HEK293 (cell line): ENCODE results near the gene SPEM2.

Experiments used
- EGR2 ChIP-seq: fragments of 450-650 bp; formaldehyde crosslinking; IDR thresholded peaks from 2 replicates; pipeline ENCODE4 v1.5.1; 2016; ENCODE audit warnings: low read depth, missing biosample characterization, missing genetic modification characterization
- HOXC10 ChIP-seq: sonication (generic); formaldehyde crosslinking; IDR thresholded peaks from 2 replicates; pipeline ENCODE4 v1.8.1; 2023; ENCODE audit warnings: mild to moderate bottlenecking, missing genetic modification reagents
- KLF1 ChIP-seq: fragments of 450-650 bp; formaldehyde crosslinking; IDR thresholded peaks from 2 replicates; pipeline ENCODE4 v1.5.1; 2016; ENCODE audit warnings: missing biosample characterization, missing genetic modification characterization
- KLF7 ChIP-seq: fragments of 450-650 bp; formaldehyde crosslinking; IDR thresholded peaks from 2 replicates; pipeline ENCODE4 v1.5.1; 2016; ENCODE audit warnings: missing biosample characterization, missing genetic modification characterization, borderline replicate concordance
- KLF8 ChIP-seq: fragments of 450-650 bp; formaldehyde crosslinking; IDR thresholded peaks from 2 replicates; pipeline ENCODE4 v1.5.1; 2016; ENCODE audit warnings: missing biosample characterization, missing genetic modification characterization
- MZF1 ChIP-seq: fragments of 450-650 bp; formaldehyde crosslinking; IDR thresholded peaks from 2 replicates; pipeline ENCODE4 v1.5.1; 2017; ENCODE audit warnings: missing biosample characterization, missing genetic modification characterization, borderline replicate concordance
- OSR2 ChIP-seq: fragments of 450-650 bp; formaldehyde crosslinking; IDR thresholded peaks from 2 replicates; pipeline ENCODE4 v1.5.1; 2016; ENCODE audit warnings: missing biosample characterization, missing genetic modification characterization
- PRDM1 ChIP-seq: fragments of 450-650 bp; formaldehyde crosslinking; IDR thresholded peaks from 2 replicates; pipeline ENCODE4; 2016; ENCODE audit warnings: missing biosample characterization, missing genetic modification characterization
- PRDM10 ChIP-seq: fragments of 450-650 bp; formaldehyde crosslinking; IDR thresholded peaks from 2 replicates; pipeline ENCODE4 v1.5.1; 2016; ENCODE audit warnings: missing biosample characterization, missing genetic modification characterization
- PRDM4 ChIP-seq: fragments of 450-650 bp; formaldehyde crosslinking; IDR thresholded peaks from 2 replicates; pipeline ENCODE4 v1.5.1; 2017; ENCODE audit warnings: missing biosample characterization, missing genetic modification characterization
- RBAK ChIP-seq: fragments of 450-650 bp; formaldehyde crosslinking; IDR thresholded peaks from 2 replicates; pipeline ENCODE4 v1.5.1; 2016; ENCODE audit warnings: missing biosample characterization, missing genetic modification characterization
- REPIN1 ChIP-seq: fragments of 450-650 bp; formaldehyde crosslinking; IDR thresholded peaks from 2 replicates; pipeline ENCODE4 v1.5.1; 2017; ENCODE audit warnings: missing biosample characterization, missing genetic modification characterization, low read depth
- SALL2 ChIP-seq: fragments of 450-650 bp; formaldehyde crosslinking; IDR thresholded peaks from 2 replicates; pipeline ENCODE4 v1.5.0; 2017; ENCODE audit warnings: missing biosample characterization, mild to moderate bottlenecking, missing genetic modification characterization, borderline replicate concordance
- SCRT2 ChIP-seq: fragments of 450-650 bp; formaldehyde crosslinking; IDR thresholded peaks from 2 replicates; pipeline ENCODE4 v1.5.1; 2016; ENCODE audit warnings: missing biosample characterization, missing genetic modification characterization
- YY1 ChIP-seq: fragments of 450-650 bp; formaldehyde crosslinking; IDR thresholded peaks from 2 replicates; pipeline ENCODE4 v1.5.1; 2018; ENCODE audit warnings: missing biosample characterization, missing genetic modification characterization
- ZFP69B ChIP-seq: fragments of 450-650 bp; formaldehyde crosslinking; IDR thresholded peaks from 2 replicates; pipeline ENCODE4 v1.5.1; 2016; ENCODE audit warnings: missing biosample characterization, missing genetic modification characterization
- ZNF112 ChIP-seq: fragments of 450-650 bp; formaldehyde crosslinking; IDR thresholded peaks from 2 replicates; pipeline ENCODE4 v1.5.0; 2017; ENCODE audit warnings: missing biosample characterization, missing genetic modification characterization
- ZNF2 ChIP-seq: fragments of 450-650 bp; formaldehyde crosslinking; IDR thresholded peaks from 2 replicates; pipeline ENCODE4 v1.5.1; 2016; ENCODE audit warnings: missing biosample characterization, missing genetic modification characterization
- ZNF423 ChIP-seq: fragments of 450-650 bp; formaldehyde crosslinking; IDR thresholded peaks from 2 replicates; pipeline ENCODE4 v1.5.1; 2016; ENCODE audit warnings: missing biosample characterization, missing genetic modification characterization
- ZNF501 ChIP-seq: fragments of 450-650 bp; formaldehyde crosslinking; IDR thresholded peaks from 2 replicates; pipeline ENCODE4 v1.5.1; 2016; ENCODE audit warnings: missing biosample characterization, missing genetic modification characterization
- ZNF510 ChIP-seq: fragments of 450-650 bp; formaldehyde crosslinking; IDR thresholded peaks from 2 replicates; pipeline ENCODE4 v1.5.1; 2018; ENCODE audit warnings: mild to moderate bottlenecking, missing genetic modification characterization, missing biosample characterization; ENCODE audit not compliant: insufficient replicate concordance
- ZNF514 ChIP-seq: fragments of 450-650 bp; formaldehyde crosslinking; IDR thresholded peaks from 2 replicates; pipeline ENCODE4 v1.5.1; 2016; ENCODE audit warnings: missing biosample characterization, missing genetic modification characterization
- ZNF521 ChIP-seq: fragments of 450-650 bp; formaldehyde crosslinking; IDR thresholded peaks from 2 replicates; pipeline ENCODE4 v1.5.1; 2017; ENCODE audit warnings: missing biosample characterization, mild to moderate bottlenecking, missing genetic modification characterization
- ZNF558 ChIP-seq: fragments of 450-650 bp; formaldehyde crosslinking; IDR thresholded peaks from 2 replicates; pipeline ENCODE4 v1.5.1; 2016; ENCODE audit warnings: missing biosample characterization, missing genetic modification characterization
- ZNF626 ChIP-seq: fragments of 450-650 bp; sonication (Bioruptor Pico); formaldehyde crosslinking; IDR thresholded peaks from 2 replicates; pipeline ENCODE4 v1.5.1; 2018; ENCODE audit warnings: missing biosample characterization, missing genetic modification characterization, inconsistent platforms
- ZNF670 ChIP-seq: fragments of 450-650 bp; formaldehyde crosslinking; IDR thresholded peaks from 2 replicates; pipeline ENCODE4 v1.5.1; 2016; ENCODE audit warnings: missing biosample characterization, missing genetic modification characterization, low read depth
- ZNF707 ChIP-seq: fragments of 450-650 bp; formaldehyde crosslinking; IDR thresholded peaks from 2 replicates; pipeline ENCODE4 v1.5.1; 2016; ENCODE audit warnings: missing biosample characterization, missing genetic modification characterization
- ZNF830 ChIP-seq: fragments of 450-650 bp; IDR thresholded peaks from 2 replicates; pipeline ENCODE4 v1.5.0; 2018; ENCODE audit warnings: missing biosample characterization, missing genetic modification characterization, low read depth, mild to moderate bottlenecking, moderate library complexity
- ZNF837 ChIP-seq: fragments of 450-650 bp; formaldehyde crosslinking; IDR thresholded peaks from 2 replicates; pipeline ENCODE4 v1.5.1; 2016; ENCODE audit warnings: missing biosample characterization, missing genetic modification characterization
- ZXDB ChIP-seq: fragments of 450-650 bp; formaldehyde crosslinking; IDR thresholded peaks from 2 replicates; pipeline ENCODE4 v1.5.1; 2016; ENCODE audit warnings: missing biosample characterization, missing genetic modification characterization
- TF ChIP-seq, protein P1 (sequence below): fragments of 450-650 bp; formaldehyde crosslinking; IDR thresholded peaks from 2 replicates; pipeline ENCODE4 v1.5.1; 2017; ENCODE audit warnings: missing biosample characterization, missing genetic modification characterization
- TF ChIP-seq, protein P2 (sequence below): fragments of 450-650 bp; formaldehyde crosslinking; IDR thresholded peaks from 2 replicates; pipeline ENCODE4 v1.5.1; 2016; ENCODE audit warnings: missing biosample characterization, missing genetic modification characterization

Gene SPEM2

GRCh38 chr17:7435676-7436555 lies 10.5 kb downstream of the SPEM2 start (continued):
- TF ChIP-seq PRDM10 (tag by site-specific recombination) = peak; percentile 91
- no peak for TF ChIP-seq PRDM1
- TF ChIP-seq ZNF112 (tag by site-specific recombination) = no peak
- TF ChIP-seq ZNF2 (tag by site-specific recombination) = no peak
- TF ChIP-seq EGR2 (tag by site-specific recombination) = no peak
- TF ChIP-seq YY1 (tag by site-specific recombination) = no peak
- TF ChIP-seq ZNF626 (tag by site-specific recombination) = no peak
- no peak for TF ChIP-seq OSR2 (tag by site-specific recombination)
- no peak for TF ChIP-seq ZNF830
- no peak for TF ChIP-seq ZXDB (tag by site-specific recombination)
- TF ChIP-seq, protein P1, sequence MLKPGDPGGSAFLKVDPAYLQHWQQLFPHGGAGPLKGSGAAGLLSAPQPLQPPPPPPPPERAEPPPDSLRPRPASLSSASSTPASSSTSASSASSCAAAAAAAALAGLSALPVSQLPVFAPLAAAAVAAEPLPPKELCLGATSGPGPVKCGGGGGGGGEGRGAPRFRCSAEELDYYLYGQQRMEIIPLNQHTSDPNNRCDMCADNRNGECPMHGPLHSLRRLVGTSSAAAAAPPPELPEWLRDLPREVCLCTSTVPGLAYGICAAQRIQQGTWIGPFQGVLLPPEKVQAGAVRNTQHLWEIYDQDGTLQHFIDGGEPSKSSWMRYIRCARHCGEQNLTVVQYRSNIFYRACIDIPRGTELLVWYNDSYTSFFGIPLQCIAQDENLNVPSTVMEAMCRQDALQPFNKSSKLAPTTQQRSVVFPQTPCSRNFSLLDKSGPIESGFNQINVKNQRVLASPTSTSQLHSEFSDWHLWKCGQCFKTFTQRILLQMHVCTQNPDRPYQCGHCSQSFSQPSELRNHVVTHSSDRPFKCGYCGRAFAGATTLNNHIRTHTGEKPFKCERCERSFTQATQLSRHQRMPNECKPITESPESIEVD (tag by site-specific recombination) = no peak
- TF ChIP-seq ZNF521 (tag by site-specific recombination) = no peak
- peak; percentile 91 for TF ChIP-seq KLF1
- no peak for TF ChIP-seq ZNF514 (tag by site-specific recombination)
- TF ChIP-seq, protein P2, sequence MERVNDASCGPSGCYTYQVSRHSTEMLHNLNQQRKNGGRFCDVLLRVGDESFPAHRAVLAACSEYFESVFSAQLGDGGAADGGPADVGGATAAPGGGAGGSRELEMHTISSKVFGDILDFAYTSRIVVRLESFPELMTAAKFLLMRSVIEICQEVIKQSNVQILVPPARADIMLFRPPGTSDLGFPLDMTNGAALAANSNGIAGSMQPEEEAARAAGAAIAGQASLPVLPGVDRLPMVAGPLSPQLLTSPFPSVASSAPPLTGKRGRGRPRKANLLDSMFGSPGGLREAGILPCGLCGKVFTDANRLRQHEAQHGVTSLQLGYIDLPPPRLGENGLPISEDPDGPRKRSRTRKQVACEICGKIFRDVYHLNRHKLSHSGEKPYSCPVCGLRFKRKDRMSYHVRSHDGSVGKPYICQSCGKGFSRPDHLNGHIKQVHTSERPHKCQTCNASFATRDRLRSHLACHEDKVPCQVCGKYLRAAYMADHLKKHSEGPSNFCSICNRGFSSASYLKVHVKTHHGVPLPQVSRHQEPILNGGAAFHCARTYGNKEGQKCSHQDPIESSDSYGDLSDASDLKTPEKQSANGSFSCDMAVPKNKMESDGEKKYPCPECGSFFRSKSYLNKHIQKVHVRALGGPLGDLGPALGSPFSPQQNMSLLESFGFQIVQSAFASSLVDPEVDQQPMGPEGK (tag by site-specific recombination) = peak; percentile 86
- TF ChIP-seq ZNF510 = no peak
- no peak for TF ChIP-seq HOXC10 (CRISPR knock-in tag)
- no peak for TF ChIP-seq KLF7 (tag by site-specific recombination)
- no peak for TF ChIP-seq ZNF670 (tag by site-specific recombination)
- TF ChIP-seq ZNF423 (tag by site-specific recombination) = no peak
- TF ChIP-seq ZNF558 (tag by site-specific recombination) = no peak
- TF ChIP-seq RBAK (tag by site-specific recombination) = no peak
- 0 out of 2 replicates have a peak, but pooled peaks have one; percentile 52 for TF ChIP-seq ZNF501 (tag by site-specific recombination)
- TF ChIP-seq REPIN1 (tag by site-specific recombination) = no peak
- TF ChIP-seq SALL2 = no peak
- TF ChIP-seq MZF1 = no peak; the same call in 1 of the 2 replicates
- no peak for TF ChIP-seq PRDM4 (tag by site-specific recombination)
- peak; percentile 73 for TF ChIP-seq SCRT2 (tag by site-specific recombination)
- peak; percentile 77 for TF ChIP-seq KLF8 (tag by site-specific recombination)
- no peak for TF ChIP-seq ZNF707 (tag by site-specific recombination)
- TF ChIP-seq ZNF837 (tag by site-specific recombination) = no peak
- TF ChIP-seq ZFP69B (tag by site-specific recombination) = peak; percentile 90
